ENCODE data around the gene RASA3.

The RASA3 gene

DNA sequence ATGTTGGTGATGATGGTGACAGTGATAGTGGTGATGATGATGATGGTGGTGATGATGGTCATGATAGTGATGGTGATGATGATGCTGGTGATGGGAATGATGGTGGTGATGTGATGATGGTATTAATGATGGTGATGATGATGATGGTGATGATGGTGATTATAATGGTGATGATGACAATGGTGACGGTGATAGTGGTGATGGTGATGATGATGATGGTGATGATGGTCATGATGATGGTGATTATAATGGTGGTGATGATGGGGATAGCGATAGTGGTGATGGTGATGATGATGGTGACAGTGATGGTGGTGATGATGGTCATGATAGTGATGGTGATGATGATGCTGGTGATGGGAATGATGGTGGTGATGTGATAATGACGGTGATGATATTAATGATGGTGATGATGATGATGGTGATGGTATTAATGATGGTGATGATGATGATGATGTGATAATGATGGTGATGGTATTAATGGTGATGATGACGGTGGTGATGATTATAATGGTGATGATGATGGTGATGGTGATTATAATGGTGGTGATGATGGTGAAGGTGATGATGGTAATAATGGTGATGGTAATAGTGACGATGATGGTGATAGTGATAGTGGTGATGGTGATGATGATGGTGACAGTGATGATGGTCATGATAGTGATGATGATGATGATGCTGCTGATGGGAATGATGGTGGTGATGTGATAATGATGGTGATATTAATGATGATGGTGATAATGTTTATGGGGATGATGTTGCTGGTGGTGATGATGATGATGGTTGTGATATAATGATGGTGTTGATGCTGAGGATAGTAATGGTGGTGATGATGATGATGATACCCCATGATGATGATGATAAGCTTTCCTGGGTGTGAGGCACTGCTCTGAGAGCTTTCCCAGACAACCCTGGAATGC lies 166.2 kb downstream of the RASA3 start:
- H3K4me3 ChIP-seq (replicated peaks; ENCODE audit: low read depth, low read length) = no peak overlapping the region
- TF ChIP-seq, protein P1, sequence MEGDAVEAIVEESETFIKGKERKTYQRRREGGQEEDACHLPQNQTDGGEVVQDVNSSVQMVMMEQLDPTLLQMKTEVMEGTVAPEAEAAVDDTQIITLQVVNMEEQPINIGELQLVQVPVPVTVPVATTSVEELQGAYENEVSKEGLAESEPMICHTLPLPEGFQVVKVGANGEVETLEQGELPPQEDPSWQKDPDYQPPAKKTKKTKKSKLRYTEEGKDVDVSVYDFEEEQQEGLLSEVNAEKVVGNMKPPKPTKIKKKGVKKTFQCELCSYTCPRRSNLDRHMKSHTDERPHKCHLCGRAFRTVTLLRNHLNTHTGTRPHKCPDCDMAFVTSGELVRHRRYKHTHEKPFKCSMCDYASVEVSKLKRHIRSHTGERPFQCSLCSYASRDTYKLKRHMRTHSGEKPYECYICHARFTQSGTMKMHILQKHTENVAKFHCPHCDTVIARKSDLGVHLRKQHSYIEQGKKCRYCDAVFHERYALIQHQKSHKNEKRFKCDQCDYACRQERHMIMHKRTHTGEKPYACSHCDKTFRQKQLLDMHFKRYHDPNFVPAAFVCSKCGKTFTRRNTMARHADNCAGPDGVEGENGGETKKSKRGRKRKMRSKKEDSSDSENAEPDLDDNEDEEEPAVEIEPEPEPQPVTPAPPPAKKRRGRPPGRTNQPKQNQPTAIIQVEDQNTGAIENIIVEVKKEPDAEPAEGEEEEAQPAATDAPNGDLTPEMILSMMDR (IDR thresholded peaks at IDR 0.05; ENCODE audit: low read depth, low read length, missing control alignments) = no peak
- DNase-seq (ENCODE audit: extremely low read depth, low read depth) = no peak

DNA sequence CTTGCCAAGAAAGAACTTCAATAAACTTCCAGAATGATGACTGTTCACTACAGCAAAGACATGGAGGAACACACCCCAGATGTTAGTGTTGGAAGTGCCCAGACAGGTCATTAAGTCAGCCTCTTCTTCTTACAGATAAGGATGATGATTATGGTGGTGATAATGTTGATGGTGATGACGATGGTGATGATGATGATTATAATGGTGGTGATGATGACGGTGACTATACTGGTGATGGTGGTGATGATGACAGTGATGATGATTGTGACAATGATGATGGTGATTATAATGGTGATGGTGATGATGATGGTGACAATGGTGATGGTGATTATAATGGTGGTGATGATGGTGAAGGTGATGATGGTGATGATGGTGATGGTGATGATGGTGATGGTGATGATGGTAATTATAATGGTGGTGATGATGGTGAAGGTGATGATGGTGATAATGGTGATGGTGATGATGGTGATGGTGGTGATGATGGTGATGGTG lies 167.0 kb downstream of the RASA3 start:
- no peak for DNase-seq (ENCODE audit: extremely low read depth, low read depth)
- TF ChIP-seq, protein P1 (IDR thresholded peaks at IDR 0.05; ENCODE audit: low read depth, low read length, missing control alignments) = no peak
- H3K4me3 ChIP-seq (replicated peaks; ENCODE audit: low read depth, low read length) = no peak overlapping the region

DNA sequence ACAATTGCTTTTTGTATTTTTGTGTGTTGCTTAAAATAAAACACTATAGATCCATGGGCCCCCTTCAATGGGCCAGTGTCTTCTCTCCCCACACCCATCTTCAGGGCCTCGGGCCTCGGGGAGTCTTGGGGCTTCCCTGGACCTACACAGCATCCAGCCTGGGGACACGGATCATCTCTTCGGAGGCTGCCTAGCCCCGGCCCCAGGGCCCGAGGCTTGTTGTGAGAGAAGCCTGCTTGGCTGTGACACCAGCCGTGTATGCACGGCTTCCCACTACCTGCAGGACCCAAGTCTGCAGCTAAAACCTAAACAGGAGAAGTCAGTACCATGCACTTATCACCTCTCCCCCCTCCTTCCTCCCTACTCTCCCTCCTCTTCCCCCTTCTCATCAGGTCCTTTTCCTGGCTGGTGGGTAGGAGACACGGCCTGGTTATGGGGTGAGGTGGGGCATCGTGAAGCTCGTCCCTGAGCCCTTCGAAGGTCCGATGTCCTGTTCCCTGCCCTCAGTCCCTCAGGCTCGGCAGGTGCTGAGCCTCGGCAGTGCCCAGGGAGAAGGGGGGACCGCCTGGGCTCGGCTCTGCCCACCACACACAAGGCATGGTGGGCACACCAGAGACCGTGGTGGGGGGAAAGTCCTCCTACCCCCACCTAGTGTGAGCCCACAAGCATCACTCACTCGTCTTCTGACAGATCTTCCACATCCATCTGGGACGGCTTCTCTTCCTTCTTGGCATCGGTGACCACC lies 168.0 kb downstream of the RASA3 start:
- TF ChIP-seq, protein P1 (IDR thresholded peaks at IDR 0.05; ENCODE audit: low read depth, low read length, missing control alignments) = no peak
- no peak for DNase-seq (ENCODE audit: extremely low read depth, low read depth)

DNA sequence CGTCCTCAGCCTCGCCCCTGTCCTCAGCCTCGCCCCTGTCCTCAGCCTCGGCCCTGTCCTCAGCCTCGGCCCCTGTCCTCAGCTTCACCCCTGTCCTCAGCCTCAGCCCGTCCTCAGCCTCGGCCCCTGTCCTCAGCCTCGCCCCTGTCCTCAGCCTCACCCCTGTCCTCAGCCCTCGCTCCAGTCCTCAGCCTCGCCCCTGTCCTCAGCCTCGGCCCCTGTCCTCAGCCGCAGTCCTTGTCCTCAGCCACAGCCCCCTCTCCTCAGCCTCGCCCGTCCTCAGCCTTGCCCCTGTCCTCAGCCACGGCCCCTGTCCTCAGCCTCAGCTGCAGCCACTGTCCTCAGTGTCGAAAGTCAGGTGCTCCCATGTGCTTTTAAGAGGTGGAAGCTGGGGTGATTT lies 169.0 kb downstream of the RASA3 start:
- no peak for DNase-seq (ENCODE audit: extremely low read depth, low read depth)
- TF ChIP-seq, protein P1 (IDR thresholded peaks at IDR 0.05; ENCODE audit: low read depth, low read length, missing control alignments) = no peak
- H3K4me3 ChIP-seq (replicated peaks; ENCODE audit: low read depth, low read length) = no peak overlapping the region

More for the DNA sequence above, 168.0 kb downstream of the RASA3 start:
- H3K4me3 ChIP-seq (replicated peaks; ENCODE audit: low read depth, low read length) = no peak overlapping the region

DNA sequence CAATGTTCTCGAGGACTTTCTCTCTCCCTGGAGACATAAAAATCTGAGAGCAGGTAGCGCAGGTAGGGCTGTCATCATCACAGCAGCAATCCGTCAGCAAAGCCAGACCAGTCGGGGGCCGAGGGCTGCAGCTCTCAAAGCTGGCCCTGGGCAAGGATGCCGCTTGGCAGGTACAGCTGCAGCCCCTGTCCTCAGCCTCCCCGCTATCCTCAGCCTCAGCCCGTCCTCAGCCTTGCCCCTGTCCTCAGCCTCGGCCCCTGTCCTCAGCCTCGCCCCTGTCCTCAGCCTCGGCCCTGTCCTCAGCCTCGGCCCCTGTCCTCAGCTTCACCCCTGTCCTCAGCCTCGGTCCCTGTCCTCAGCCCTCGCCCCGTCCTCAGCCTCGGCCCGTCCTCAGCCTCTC lies 169.4 kb downstream of the RASA3 start:
- no peak for DNase-seq (ENCODE audit: extremely low read depth, low read depth)
- TF ChIP-seq, protein P1 (IDR thresholded peaks at IDR 0.05; ENCODE audit: low read depth, low read length, missing control alignments) = no peak
- H3K4me3 ChIP-seq (replicated peaks; ENCODE audit: low read depth, low read length) = no peak overlapping the region

DNA sequence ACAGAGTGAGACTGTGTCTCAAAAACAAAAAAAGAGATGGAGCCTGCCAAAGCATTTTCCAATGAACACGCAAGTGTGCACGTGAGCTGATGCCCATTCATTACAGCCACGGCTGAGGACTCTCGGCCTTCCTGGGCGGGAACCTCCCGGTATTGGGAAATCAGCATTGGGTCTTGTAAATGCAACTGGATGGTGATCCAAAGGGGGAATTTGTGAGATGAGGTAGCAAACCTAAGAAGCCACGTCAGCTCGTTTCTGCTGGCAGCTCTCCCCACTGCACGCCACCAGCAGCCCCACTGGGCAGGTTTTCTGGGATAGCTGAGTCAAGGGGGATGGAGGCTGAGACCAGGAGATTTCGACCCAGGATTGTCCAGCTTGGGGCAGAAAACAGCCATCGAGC lies 170.0 kb downstream of the RASA3 start:
- no peak for DNase-seq (ENCODE audit: extremely low read depth, low read depth)
- TF ChIP-seq, protein P1 (IDR thresholded peaks at IDR 0.05; ENCODE audit: low read depth, low read length, missing control alignments) = no peak
- H3K4me3 ChIP-seq (replicated peaks; ENCODE audit: low read depth, low read length) = no peak overlapping the region
